Activated T-cell treated with anti-CD3 and anti-CD28 coated beads, Interleukin-2, amount 50 U/mL, for 4 hours (primary cell): ENCODE measurements around the gene PPARGC1A. TPM values are rescaled to one million over a fixed set of nuclear protein-coding genes. Genes with fewer than 3 reads are reported as not detected.

Experiments
- ATAC-seq, 2 donors: fragments of 200-7000 bp; cut with Tn5 transposase; one replicate each; pipeline ENCODE4 v1.10.0; 2021
- DNase-seq: peaks from one replicate; pipeline ENCODE4 v3.0.0-alpha.2; 2020
- H3K27me3 Mint-ChIP-seq: one replicate; pipeline ENCODE4 v1.8.0; 2021; ENCODE audit warnings: low read depth, mixed read lengths
- H3K36me3 Mint-ChIP-seq: one replicate; pipeline ENCODE4 v1.8.0; 2022; ENCODE audit warnings: mixed read lengths; ENCODE audit not compliant: insufficient read depth
- H3K4me1 Mint-ChIP-seq: one replicate; pipeline ENCODE4 v1.8.0; 2021; ENCODE audit warnings: low read depth, mixed read lengths
- H3K4me3 Mint-ChIP-seq: one replicate; pipeline ENCODE4 v1.8.0; 2021; ENCODE audit warnings: mild to moderate bottlenecking, moderate library complexity, mixed read lengths
- H3K9me3 Mint-ChIP-seq: one replicate; pipeline ENCODE4 v1.8.0; 2021; ENCODE audit warnings: mixed read lengths
- total RNA-seq, 3 donors: library from RNA; stranded (reverse); gene quantifications; one replicate each; pipeline ENCODE4 v1.2.1, GENCODE V29; 2021

The PPARGC1A gene, protein sequence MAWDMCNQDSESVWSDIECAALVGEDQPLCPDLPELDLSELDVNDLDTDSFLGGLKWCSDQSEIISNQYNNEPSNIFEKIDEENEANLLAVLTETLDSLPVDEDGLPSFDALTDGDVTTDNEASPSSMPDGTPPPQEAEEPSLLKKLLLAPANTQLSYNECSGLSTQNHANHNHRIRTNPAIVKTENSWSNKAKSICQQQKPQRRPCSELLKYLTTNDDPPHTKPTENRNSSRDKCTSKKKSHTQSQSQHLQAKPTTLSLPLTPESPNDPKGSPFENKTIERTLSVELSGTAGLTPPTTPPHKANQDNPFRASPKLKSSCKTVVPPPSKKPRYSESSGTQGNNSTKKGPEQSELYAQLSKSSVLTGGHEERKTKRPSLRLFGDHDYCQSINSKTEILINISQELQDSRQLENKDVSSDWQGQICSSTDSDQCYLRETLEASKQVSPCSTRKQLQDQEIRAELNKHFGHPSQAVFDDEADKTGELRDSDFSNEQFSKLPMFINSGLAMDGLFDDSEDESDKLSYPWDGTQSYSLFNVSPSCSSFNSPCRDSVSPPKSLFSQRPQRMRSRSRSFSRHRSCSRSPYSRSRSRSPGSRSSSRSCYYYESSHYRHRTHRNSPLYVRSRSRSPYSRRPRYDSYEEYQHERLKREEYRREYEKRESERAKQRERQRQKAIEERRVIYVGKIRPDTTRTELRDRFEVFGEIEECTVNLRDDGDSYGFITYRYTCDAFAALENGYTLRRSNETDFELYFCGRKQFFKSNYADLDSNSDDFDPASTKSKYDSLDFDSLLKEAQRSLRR
- under 1 TPM in 1 of 3 donors, not detected in 2; 0.23 TPM for total RNA-seq

DNA sequence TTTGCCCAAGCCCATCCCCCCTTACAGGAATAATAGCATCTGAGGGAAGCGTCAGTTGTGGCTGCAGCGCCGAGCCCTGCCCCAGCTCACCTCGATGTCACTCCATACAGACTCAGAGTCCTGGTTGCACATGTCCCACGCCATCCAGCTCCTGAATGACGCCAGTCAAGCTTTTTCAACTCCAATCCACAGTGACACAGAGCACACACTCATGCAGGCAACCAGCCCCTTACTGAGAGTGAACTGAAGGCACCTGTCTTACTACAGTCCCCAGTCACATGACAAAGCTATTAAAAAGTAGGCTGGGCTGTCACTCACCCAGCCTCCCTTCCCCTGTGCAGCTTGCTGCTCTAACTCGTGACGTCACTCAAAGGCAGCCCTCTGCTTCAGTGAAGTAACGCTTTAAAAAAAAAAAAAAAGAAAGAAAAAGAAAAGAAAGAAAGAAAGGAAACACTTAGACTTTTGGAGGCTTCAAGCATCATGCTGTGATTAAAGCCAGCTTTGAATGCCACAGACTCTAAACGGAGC, at the start of gene PPARGC1A:
PPARGC1A (minus strand) TSS at position 234 of the 528 bp plus-strand sequence; CDS start at position 144, 90 bp downstream.
- peaks cover 9% of the 10 kb centered on the region for H3K4me1 Mint-ChIP-seq
- peaks cover 14% of the 10 kb centered on the region for H3K27me3 Mint-ChIP-seq
- H3K36me3 Mint-ChIP-seq = no peaks in the 10 kb centered on the region
- H3K4me3 Mint-ChIP-seq = no peak within 1 kb of the TSS
- ATAC-seq (peak in 1 of 2 donors; percentile 43), DNase-seq (no peak)
- peaks cover 6% of the 10 kb centered on the region for H3K9me3 Mint-ChIP-seq

DNA sequence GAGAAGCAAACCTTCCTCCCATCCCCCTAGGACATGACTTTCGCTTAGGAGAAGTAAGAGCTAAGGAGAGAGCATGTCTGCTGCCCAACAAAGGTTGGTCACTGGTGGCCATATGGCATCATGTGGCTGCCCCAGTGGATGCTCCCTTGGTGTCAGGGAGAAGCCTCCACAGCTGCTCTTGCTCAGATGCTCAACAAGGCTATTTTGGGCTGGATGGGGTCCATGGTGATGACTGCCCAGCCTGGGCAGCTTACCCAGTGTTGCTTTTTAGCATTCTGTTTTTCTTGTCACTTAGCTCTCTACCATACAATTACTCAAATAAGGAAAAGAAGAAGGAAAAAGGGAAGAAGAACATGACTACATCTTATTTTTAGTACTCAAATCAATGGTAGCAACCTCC, 48.9 kb upstream of the PPARGC1A start:
- Mint-ChIP-seq H3K27me3 (no peaks in the 10 kb centered on the region), H3K9me3 (peaks cover 2% of the 10 kb centered on the region), H3K4me1 (no peaks in the 10 kb centered on the region), H3K36me3 (no peaks in the 10 kb centered on the region), H3K4me3 (no peak overlapping the region)
- ATAC-seq (no peak), DNase-seq (no peak)

DNA sequence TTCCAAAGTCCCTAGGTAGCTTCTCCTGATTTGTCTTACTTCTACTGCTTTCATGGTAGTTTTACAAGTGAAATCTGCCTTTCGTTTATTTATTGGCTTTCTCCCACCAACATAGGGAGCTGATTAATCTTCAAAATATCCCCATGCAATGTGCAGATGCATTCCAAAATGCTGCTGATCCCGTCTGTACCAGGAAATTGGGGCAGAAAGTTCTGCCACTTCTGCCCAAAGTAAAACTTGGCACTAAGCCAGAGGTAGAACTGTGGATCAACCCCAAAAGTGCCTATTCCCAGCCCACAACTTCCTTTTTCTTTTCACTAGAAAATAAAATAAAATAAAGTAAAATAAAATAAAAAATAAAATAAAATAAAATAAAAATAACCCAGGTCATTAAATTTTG, 47.3 kb upstream of the PPARGC1A start:
- ATAC-seq (no peak), DNase-seq (no peak)
- H3K27me3 Mint-ChIP-seq = no peaks in the 10 kb centered on the region
- no peaks in the 10 kb centered on the region for H3K36me3 Mint-ChIP-seq
- H3K4me3 Mint-ChIP-seq = no peak overlapping the region
- peaks cover 4% of the 10 kb centered on the region for H3K9me3 Mint-ChIP-seq
- no peaks in the 10 kb centered on the region for H3K4me1 Mint-ChIP-seq

- Mint-ChIP-seq H3K4me3 (no peak overlapping the region), H3K36me3 (no peaks in the 10 kb centered on the region), H3K27me3 (no peaks in the 10 kb centered on the region), H3K4me1 (no peaks in the 10 kb centered on the region), H3K9me3 (peaks cover 4% of the 10 kb centered on the region)
- no peak for DNase-seq
- ATAC-seq = no peak
Measured at GRCh38 chr4:23934915-23935314, 45.1 kb upstream of the PPARGC1A start.

GRCh38 chr4:23934223-23934622, 44.4 kb upstream of the PPARGC1A start:
- DNase-seq = no peak
- no peaks in the 10 kb centered on the region for H3K36me3 Mint-ChIP-seq
- no peak overlapping the region for H3K4me3 Mint-ChIP-seq
- ATAC-seq = no peak
- no peaks in the 10 kb centered on the region for H3K4me1 Mint-ChIP-seq
- no peaks in the 10 kb centered on the region for H3K27me3 Mint-ChIP-seq
- peaks cover 4% of the 10 kb centered on the region for H3K9me3 Mint-ChIP-seq

- ATAC-seq (no peak), DNase-seq (no peak)
- Mint-ChIP-seq H3K4me3 (no peak overlapping the region), H3K27me3 (no peaks in the 10 kb centered on the region), H3K4me1 (no peaks in the 10 kb centered on the region), H3K36me3 (no peaks in the 10 kb centered on the region), H3K9me3 (peaks cover 4% of the 10 kb centered on the region)
Measured at GRCh38 chr4:23932901-23933308, 43.1 kb upstream of the PPARGC1A start.

- DNase-seq (no peak), ATAC-seq (no peak)
- H3K36me3 Mint-ChIP-seq = no peaks in the 10 kb centered on the region
Measured at GRCh38 chr4:23932186-23932585, 42.3 kb upstream of the PPARGC1A start.

DNA sequence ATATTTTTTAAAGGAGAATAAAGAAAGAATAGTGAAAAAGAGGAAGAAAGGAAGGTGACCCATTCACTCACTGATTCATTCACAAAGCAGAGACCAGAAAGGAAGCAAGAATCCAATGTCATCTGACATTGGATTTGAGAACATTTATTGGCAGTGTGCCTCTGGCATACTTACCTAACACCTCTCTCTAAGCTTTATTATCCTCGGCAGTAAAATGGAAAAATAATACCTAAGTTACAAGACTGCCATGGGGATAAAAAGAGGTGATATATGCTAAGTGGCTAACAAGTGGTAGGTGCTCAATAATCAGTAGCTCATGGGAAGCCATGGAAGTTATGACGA, 41.6 kb upstream of the PPARGC1A start:
- Mint-ChIP-seq H3K4me1 (no peaks in the 10 kb centered on the region), H3K4me3 (no peak overlapping the region), H3K36me3 (no peaks in the 10 kb centered on the region), H3K9me3 (peaks cover 4% of the 10 kb centered on the region), H3K27me3 (no peaks in the 10 kb centered on the region)
- ATAC-seq = no peak
- DNase-seq = no peak

More at GRCh38 chr4:23932186-23932585, 42.3 kb upstream of the PPARGC1A start:
- Mint-ChIP-seq H3K4me1 (no peaks in the 10 kb centered on the region), H3K27me3 (no peaks in the 10 kb centered on the region), H3K4me3 (no peak overlapping the region), H3K9me3 (peaks cover 4% of the 10 kb centered on the region)

DNA sequence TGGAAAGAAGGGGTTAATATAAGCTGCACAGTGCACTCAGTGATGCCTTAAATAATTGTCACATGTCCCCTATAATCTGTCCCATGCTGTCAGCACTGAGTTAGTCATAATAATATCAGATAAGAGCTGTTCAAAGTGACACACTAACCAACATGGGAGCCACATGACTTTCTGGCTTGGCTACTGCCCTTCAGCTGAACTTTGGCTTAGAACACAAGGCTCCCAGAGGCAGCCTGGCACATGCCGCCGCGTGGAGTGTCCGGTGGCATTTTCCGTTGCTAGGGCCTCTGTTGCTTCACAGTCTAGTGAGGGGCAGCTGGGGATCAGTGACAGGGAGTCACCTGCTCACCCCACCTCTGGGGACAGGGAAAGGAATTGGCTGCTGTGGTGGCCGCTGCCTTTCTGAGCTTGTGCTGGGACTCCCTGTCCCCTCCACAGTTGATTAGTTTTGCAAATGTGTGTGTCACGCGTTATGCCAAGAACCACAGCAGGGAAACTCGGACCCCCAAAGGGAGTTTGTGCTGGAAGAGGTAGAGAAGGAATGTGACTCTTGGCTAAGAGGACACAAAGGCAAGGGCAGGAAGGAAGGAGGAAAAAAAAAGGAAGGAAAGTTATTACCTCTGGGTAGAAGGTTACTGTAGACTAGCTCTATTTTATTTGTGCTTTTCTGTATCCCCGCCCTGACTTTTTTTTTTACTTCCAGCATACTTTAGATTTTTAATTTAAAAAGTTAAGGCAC, 41.1 kb upstream of the PPARGC1A start:
- Mint-ChIP-seq H3K4me1 (no peaks in the 10 kb centered on the region), H3K36me3 (no peaks in the 10 kb centered on the region), H3K4me3 (no peak overlapping the region)

GRCh38 chr4:23929248-23929647, 39.4 kb upstream of the PPARGC1A start:
- peaks cover 7% of the 10 kb centered on the region for H3K9me3 Mint-ChIP-seq
- no peak overlapping the region for H3K4me3 Mint-ChIP-seq
- DNase-seq = no peak
- no peaks in the 10 kb centered on the region for H3K36me3 Mint-ChIP-seq
- H3K4me1 Mint-ChIP-seq = no peaks in the 10 kb centered on the region
- H3K27me3 Mint-ChIP-seq = no peaks in the 10 kb centered on the region
- no peak for ATAC-seq

More for the DNA sequence above, 41.1 kb upstream of the PPARGC1A start:
- H3K9me3 Mint-ChIP-seq = peaks cover 4% of the 10 kb centered on the region
- ATAC-seq (no peak), DNase-seq (no peak)
- no peaks in the 10 kb centered on the region for H3K27me3 Mint-ChIP-seq

GRCh38 chr4:23924556-23924955, 34.7 kb upstream of the PPARGC1A start:
- no peak for ATAC-seq
- Mint-ChIP-seq H3K27me3 (no peaks in the 10 kb centered on the region), H3K4me1 (no peaks in the 10 kb centered on the region), H3K4me3 (no peak overlapping the region), H3K36me3 (no peaks in the 10 kb centered on the region), H3K9me3 (peaks cover 3% of the 10 kb centered on the region)
- no peak for DNase-seq

GRCh38 chr4:23923840-23924239, 34.0 kb upstream of the PPARGC1A start:
- no peaks in the 10 kb centered on the region for H3K4me1 Mint-ChIP-seq
- ATAC-seq = no peak
- no peak for DNase-seq
- H3K27me3 Mint-ChIP-seq = no peaks in the 10 kb centered on the region
- peaks cover 3% of the 10 kb centered on the region for H3K9me3 Mint-ChIP-seq
- H3K4me3 Mint-ChIP-seq = no peak overlapping the region
- H3K36me3 Mint-ChIP-seq = no peaks in the 10 kb centered on the region

GRCh38 chr4:23923141-23923540, 33.3 kb upstream of the PPARGC1A start:
- ATAC-seq (no peak), DNase-seq (no peak)
- Mint-ChIP-seq H3K4me3 (no peak overlapping the region), H3K9me3 (peaks cover 3% of the 10 kb centered on the region), H3K36me3 (no peaks in the 10 kb centered on the region), H3K4me1 (no peaks in the 10 kb centered on the region), H3K27me3 (no peaks in the 10 kb centered on the region)

DNA sequence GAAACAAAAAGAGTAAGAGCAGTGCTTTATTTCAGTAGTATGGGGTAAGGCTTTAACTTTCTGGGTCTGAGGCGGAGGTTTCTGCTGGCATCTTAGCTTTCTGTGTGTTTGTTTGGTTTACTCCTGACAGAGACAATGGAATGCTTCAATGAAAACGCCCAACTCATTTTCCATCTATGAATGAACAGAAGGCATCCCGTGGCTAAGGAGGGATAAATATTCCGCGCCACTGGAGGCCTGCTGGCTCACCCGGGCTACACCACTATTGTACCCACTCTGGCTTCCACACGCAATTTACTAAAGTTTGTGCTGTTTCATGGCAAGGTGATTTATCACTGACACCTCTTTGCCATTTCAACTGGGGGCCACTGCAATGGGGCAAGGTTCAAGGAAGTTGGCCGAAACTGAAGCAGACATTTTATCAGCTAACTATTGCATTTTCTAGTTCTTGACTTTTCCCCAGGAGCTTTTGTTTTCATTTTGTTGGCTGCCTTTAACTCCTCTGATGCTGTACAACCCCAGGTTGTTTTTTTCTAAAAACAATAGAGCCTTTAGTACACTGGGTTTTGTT, 32.8 kb upstream of the PPARGC1A start:
- Mint-ChIP-seq H3K27me3 (no peaks in the 10 kb centered on the region), H3K9me3 (peaks cover 3% of the 10 kb centered on the region), H3K4me3 (no peak overlapping the region), H3K4me1 (no peaks in the 10 kb centered on the region), H3K36me3 (no peaks in the 10 kb centered on the region)
- DNase-seq (no peak), ATAC-seq (no peak)
